ENCODE results near the gene INSYN2B.

- TF ChIP-seq SMC3 (IDR thresholded peaks at IDR 0.05; ENCODE audit: low read depth, low read length) (no peak), FOS (IDR thresholded peaks at IDR 0.05; ENCODE audit: low read depth, low read length) (no peak), MAFK (IDR thresholded peaks at IDR 0.05; ENCODE audit: low read depth, low read length) (no peak), RCOR1 (IDR thresholded peaks at IDR 0.05; ENCODE audit: insufficient replicate concordance, low read length) (no peak), MAZ (IDR thresholded peaks at IDR 0.05; ENCODE audit: borderline replicate concordance, low read depth, low read length) (no peak), CHD1 (IDR thresholded peaks at IDR 0.05; ENCODE audit: low read depth, low read length) (no peak), BHLHE40 (IDR thresholded peaks at IDR 0.05; ENCODE audit: low read depth, low read length) (no peak), POLR2A (IDR thresholded peaks at IDR 0.05; ENCODE audit: low read depth, low read length) (no peak)
- TF ChIP-seq, protein P1, sequence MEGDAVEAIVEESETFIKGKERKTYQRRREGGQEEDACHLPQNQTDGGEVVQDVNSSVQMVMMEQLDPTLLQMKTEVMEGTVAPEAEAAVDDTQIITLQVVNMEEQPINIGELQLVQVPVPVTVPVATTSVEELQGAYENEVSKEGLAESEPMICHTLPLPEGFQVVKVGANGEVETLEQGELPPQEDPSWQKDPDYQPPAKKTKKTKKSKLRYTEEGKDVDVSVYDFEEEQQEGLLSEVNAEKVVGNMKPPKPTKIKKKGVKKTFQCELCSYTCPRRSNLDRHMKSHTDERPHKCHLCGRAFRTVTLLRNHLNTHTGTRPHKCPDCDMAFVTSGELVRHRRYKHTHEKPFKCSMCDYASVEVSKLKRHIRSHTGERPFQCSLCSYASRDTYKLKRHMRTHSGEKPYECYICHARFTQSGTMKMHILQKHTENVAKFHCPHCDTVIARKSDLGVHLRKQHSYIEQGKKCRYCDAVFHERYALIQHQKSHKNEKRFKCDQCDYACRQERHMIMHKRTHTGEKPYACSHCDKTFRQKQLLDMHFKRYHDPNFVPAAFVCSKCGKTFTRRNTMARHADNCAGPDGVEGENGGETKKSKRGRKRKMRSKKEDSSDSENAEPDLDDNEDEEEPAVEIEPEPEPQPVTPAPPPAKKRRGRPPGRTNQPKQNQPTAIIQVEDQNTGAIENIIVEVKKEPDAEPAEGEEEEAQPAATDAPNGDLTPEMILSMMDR (conservative IDR thresholded peaks at IDR 0.05; ENCODE audit: low read depth, low read length): no peak
Measured at GRCh38 chr5:169918228-169918627, 62.1 kb downstream of the INSYN2B start.
